SK-MEL-5 (cell line): ENCODE data around the gene ABHD10. TPM values are rescaled to one million over a fixed set of nuclear protein-coding genes. Genes with fewer than 3 reads are reported as not detected.

ENCODE experiments used
- DNase-seq: peaks from one replicate; pipeline ENCODE4 v3.0.0-alpha.2; 2016; ENCODE audit warnings: low read depth, low spot score
- in situ Hi-C: cut with HindIII; loops from 2 replicates; pipeline ENCODE4 v1.10.0; 2016; ENCODE audit warnings: low sequenced_read_pairs, high pct_unique_total_duplicates, low pct_unique_long_range_greater_than_20kb
- total RNA-seq: library from RNA; depleted of rRNA; stranded (reverse); fragments of >200 nt; shearing (Covaris generic); gene quantifications from 2 replicates; pipeline ENCODE4 v1.2.3, GENCODE V29; 2014

The ABHD10 gene
- total RNA-seq, 1 experiment from 2014 or later = 66.4 TPM

DNA sequence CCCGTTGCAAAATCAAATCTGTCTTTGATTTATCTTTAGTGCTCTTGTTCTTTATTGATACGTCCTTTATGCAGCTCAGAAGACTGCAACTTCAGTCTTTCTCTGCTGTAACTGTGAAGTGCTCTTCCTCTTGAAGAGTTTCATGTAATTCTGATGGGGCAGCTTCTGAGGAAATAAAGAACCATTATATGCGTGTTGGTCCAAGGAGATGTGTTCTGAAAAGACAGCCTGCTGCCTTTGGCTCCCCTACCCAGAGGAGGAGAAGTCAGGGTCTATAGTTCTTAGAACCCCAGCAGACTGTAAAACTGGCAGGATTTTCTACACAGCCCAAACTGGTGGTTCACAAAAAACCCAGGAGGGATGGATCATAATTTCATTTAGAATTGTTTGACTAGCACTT, 22.4 kb upstream of the ABHD10 start:
- peak; percentile 50 for DNase-seq
- in situ Hi-C loops = loop anchor here (25.0 kb wide), 1 partner anchor 244 kb away; no protein-coding TSS in a partner anchor

DNA sequence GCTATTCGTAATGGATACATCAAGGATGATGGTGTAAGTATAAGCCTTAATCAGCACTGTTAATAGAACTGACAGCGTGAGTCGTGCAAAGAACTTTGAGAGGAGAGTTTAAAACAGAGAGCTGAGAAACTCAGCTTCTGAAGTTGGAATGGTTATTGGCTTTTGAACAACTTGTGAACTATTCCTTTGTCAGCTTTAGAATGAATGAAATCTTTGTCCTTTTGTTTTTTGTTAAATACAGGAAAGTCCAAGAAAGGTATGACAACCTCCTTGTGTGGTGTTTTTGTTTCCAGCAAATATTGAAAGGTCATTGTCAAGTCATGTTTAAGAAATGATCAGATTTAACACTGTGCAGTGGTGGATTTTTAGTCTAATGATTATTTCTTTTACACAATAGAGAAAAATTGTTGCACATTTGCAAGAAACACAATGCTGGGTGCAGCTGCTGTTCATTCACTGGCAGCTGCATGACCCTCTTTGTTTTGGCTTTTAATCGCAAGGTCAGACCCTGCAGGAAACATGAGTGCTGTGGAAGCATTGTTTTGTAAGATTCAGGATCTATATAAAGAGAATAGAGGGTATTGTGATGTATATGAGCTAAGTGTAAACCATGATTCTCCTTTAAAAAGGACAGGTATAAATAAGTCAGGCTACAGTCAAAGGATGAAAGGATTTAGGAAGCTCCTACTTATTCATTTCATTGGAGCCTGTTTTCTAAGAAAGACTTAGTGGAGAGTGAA, 21.7 kb upstream of the ABHD10 start:
- in situ Hi-C loops = loop anchor here (25.0 kb wide), 1 partner anchor 245 kb away; no protein-coding TSS in a partner anchor
- DNase-seq = peak; percentile 67

DNA sequence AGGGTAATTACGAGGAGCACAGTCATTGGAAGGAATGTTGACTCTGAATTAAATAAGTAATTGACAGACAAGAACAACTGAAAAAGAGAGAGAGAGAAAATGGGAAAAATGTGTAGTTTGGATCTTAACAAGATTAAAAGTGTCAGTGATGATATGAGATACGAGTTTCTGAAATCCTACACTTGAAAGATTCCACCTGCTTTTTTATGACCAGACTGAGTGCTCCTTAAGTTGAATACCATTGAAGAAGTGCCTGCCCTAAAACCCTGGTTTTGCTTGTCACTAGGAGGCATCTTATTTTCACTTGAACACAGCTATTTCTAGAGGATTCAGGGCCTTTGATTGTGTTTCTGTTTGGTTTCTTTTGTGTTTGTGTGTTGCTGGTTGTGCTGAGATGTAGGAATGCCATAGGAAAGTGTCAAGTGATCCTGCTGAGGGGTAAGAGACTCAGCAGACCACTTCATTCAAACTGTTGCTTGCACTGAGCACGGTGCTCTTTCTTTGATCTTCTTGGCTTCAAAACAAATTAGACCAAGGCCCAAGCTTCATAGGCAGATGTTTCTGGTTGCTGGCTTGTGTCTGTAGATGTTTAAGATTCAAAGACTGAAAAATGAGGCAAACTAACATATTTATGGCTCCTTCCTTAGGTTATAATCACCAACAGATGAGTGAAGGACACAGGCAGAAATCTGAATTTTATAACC, 17.2 kb upstream of the ABHD10 start:
- in situ Hi-C loops = loop anchor here (25.0 kb wide), 1 partner anchor 249 kb away; no protein-coding TSS in a partner anchor
- no peak for DNase-seq

DNA sequence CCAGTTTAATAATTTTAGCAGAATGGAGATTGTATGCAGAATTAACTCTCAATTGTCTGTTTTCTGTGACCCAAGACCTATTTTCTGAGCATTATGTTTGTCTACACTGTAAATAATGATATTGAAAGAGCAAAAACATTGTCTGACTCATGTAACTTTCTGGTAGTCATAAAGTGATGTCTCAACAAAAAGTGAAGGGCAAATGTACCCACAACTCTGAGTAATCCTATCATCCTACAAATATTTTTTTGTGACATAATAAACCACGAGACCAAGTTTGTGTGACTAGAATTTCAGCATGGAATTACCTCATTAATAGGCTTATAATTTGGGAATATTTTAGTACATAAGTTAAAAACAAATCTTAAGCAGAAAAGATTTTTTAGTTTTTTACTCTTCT, 15.4 kb upstream of the ABHD10 start:
- peak; percentile 38 for DNase-seq
- in situ Hi-C loops = loop anchor here (25.0 kb wide), 1 partner anchor 251 kb away; no protein-coding TSS in a partner anchor

DNA sequence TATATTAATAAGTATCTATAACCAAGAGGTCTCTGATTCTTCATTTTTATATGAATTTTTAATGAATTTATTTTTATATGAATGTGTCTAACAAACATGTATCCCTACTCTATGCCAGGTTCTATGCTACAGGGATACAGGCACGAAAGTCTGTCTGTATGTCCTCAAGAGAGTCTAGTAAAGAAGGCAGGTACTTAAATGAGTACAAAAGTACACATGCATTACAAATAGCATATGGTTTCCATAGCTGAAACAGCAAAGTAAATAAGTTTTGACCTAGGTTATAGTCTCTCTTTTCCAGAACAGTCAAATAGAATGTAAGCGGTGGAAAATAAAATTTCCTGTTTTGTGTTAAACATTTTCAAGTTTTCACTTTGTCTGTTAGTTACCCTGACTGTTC, 13.3 kb upstream of the ABHD10 start:
- in situ Hi-C loops = loop anchor here (25.0 kb wide), 1 partner anchor 253 kb away; no protein-coding TSS in a partner anchor
- no peak for DNase-seq

DNA sequence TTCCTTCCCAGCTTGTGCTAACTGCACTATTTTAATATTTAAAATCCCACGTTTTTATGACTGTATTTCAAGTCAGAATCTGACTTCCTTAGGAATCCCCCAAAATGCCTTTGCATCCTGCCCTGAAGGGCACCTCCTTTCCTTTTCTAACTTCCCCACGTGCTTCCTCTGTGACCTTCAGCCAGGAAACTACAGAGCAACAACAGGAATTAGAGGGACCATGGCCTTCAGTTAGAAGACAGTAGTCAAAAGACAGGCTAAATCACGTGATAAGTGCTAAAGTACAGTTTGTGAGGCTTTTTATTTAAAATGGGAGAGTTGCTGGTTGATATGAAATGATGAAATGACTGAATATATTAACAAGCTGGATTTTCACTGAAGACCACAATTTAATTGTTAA, 11.8 kb upstream of the ABHD10 start:
- in situ Hi-C loops = loop anchor here (25.0 kb wide), 1 partner anchor 255 kb away; no protein-coding TSS in a partner anchor
- peak; percentile 37 for DNase-seq

DNA sequence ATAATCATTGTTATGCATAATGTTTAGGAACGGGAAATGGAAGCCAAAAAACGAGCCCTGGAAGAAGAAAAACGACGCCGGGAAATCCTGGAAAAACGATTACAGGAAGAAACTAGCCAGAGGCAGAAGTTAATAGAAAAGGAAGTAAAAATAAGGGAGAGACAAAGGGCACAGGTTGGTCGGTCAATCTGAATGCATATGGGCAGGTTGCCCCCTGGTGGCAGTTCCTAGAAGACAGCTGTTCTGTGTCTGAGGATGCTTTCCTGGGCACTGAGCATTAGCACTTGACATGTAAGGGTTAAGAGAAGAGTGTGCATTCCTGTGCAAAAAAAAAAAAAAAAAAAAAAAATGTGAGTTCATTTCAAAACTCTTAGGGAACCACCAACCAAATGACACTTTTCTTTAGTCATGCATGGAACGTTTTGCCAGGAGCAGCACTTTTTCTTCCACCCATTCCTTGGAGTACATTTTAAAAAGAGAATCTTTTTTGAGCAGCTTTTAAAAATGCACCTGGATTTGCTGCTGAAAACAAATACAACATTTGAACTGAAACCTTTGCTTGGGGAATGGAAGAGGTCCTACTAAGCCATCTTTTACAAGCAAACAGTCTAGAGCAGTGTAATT, 11.1 kb upstream of the ABHD10 start:
- peak; percentile 89 for DNase-seq
- in situ Hi-C loops = loop anchor here (25.0 kb wide), 1 partner anchor 255 kb away; no protein-coding TSS in a partner anchor

DNA sequence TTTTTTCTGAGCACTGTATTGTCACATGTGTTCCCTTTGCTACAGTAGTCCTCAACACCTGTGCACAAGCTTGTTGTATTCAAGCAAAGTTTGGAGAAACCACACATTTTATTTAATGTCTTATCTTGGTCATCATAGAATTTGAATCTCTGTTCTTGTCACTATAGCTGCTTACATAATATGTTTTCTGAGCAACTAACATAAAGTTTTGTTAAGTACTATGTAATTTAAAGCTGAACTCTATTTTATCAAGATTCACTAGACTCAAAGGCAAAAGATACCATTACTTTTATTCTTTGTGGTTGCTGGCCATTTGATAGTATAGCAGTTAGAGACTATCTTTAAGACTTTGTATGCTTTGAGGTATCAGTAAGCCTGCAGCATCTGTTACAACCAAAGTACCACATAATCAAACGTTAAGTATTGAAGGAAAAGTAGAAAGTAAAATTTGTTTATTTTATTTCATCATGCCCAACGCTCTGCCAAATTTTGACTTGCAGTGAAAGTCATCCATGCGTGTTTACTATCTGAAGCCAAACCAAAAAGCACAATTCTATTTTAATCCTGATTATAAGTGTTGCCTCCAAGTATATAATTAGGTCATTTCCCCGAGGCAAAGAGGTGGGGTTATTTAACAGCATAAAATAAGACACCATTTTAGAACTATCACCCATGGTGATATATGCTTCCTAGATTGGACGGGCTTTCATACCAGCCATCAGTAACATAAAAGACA, 10.3 kb upstream of the ABHD10 start:
- DNase-seq = no peak
- in situ Hi-C loops = loop anchor here (25.0 kb wide), 1 partner anchor 256 kb away; no protein-coding TSS in a partner anchor

DNA sequence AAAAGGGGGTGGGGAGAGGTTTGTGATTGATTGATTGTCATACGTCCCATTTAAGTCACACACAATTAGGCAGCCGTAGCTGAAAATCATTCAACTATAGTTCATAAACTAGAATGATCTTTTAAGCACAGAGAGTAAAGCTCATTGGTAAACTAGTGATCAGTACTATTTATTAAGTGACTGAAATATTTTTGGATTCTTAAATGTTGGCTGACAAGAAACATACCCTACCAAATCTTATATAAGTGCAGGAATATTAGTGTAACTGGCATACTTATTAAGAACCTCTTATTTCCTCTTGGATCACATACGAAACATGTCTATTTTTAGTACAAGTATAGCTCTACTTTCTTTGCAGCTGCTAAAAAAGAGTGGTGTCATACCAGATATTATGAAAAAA, 8.4 kb upstream of the ABHD10 start:
- in situ Hi-C loops = loop anchor here (25.0 kb wide), 1 partner anchor 258 kb away; no protein-coding TSS in a partner anchor
- DNase-seq = no peak

DNA sequence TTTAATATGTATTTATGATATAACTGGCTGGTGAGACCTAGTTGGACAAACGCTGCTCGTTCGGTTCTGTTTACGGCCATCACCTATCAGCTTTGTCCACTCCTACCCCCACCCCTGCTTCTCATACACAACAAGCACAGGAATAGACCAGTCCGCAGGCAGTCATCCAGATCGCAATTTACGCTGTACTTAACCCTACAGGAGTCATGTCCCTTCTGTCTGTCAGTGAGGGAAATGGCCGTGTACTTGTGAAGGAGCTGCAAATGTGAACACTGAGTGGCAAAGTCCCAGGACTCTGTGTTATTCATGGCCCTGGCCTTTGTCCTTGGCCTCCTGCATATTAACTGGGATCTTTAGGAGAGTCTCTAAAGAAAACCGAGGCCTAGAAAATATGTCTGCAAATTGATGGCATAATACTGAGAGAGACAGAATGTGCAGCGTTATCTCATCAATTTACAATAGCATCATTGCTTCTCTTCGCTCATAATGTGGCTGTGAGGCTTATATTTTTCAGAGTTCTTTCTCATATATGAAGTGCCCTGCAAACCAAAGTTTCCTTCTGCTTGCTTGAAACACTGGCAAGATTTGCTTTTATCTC, 7.2 kb upstream of the ABHD10 start:
- DNase-seq = no peak
- in situ Hi-C loops = loop anchor here (25.0 kb wide), 1 partner anchor 259 kb away; no protein-coding TSS in a partner anchor

DNA sequence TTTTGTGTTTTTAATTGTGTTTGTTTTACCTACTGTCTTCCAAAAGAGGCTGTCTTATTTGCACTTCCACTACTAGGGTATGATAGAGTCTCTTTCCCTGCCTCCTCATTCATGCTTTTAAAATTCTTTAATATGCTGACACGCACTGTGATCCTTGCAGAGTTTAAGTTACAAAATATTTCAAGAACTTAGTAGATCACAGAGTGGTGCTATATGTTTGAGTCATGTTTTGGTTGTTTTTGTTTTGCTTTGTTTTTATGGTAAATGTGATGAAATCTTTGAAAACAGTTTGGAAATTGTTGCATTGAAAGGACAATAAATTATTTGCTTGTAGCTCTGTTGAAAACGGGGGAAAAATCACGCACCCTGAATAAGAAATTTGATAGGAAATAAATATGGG, 5.9 kb upstream of the ABHD10 start:
- no peak for DNase-seq
- in situ Hi-C loops = loop anchor here (25.0 kb wide), 1 partner anchor 261 kb away; no protein-coding TSS in a partner anchor

DNA sequence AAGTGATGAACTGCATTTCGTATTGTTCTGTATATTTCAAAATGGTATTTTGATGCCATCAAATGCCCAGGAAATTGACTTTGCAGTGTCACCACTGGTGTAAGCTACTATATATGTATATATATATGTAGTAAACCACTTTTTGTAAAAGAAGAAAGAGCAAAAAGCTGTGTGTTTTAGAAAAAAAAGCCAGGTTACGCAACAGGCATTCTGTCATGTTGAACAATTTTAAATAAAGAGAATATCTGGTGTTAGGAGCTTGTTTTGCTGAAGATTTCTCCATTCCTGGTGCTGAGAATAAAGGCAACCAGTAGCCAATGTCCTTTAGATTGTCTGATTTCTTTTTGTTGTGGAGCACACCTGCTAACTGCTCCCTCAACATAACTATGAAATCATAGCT, 3.7 kb upstream of the ABHD10 start:
- DNase-seq = no peak
- in situ Hi-C loops = no loop called here

DNA sequence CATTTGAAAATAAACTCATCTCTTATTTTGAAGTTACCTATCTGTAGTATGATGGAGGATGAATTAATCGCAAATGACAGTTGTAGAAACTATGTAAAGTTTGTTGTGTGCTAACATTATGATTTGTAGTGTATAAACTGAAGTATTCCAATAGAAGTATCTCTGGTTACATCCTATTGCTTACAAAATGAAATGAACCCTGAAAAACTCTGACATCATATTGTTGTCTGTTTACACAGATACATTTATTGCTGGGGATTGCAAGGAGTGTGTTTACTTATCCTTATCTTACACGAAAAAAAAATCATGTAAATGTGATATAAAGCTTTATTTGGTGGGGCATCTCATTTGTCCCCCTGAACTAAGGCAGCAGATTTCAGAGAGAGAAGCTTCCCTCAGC, 2.6 kb upstream of the ABHD10 start:
- DNase-seq = no peak
- in situ Hi-C loops = no loop called here

DNA sequence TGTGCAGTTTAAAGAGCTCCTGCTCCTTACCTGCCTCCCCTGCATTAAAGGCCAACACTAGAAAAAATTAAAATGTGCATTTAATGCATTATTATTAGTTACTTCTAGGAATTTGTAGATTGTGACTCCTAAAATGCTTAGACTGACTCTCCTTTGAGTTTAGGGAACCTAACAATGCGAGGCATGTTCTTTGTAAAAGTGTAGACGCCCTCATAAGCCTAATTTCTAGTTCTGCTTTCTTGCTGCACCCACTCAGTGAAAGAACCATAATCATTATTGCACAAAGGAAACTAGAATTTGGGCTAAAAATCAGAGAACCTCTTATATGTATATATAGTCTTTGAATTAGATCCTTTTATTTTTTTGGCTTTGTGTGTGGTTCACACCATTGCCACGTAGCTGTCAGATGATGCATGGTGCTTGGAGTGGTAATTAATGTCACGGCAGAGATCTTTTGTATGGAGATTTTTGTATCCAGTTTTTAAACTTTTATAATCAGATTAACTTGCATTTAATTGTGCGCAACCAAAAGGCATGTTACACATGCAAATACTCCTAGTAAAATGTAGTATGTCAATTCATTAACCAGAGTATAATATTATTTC, 710 bp downstream of the ABHD10 start:
- peak; percentile 27 for DNase-seq
- in situ Hi-C loops = no loop called here

DNA sequence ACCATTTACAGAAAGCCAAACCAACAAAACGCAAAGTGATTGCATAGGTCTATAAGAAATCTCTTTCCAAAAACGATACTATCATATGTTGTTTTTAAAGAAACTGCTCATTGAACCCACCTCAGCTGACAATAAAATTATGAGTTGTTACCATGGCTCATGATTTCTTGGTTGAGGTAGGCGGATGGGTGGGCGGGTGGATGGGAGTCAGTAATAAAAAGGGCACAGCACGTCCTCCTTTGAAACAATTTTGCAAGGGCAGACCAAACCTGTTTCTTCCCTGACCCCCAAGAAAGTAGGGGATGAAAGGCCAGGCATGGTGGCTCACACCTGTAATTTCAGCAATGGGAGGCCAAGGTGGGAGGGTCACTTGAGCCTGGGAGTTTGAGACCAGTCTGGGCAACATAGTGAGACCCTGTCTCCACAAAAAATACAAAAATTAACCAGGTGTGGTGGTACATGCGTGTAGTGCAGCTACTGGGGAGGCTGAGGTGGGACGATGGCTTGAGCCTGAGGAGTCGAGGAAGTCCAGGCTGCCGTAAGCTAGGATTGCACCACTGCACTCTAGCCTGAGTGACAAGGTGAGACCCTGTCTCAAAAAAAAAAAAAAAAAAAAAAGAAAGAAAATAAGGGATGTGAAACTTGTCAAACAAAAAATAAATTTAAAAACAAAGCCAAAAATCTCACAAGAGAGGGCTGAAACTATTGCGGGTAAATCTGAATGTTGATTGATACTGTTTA, 2.1 kb downstream of the ABHD10 start:
- DNase-seq = no peak
- in situ Hi-C loops = no loop called here

DNA sequence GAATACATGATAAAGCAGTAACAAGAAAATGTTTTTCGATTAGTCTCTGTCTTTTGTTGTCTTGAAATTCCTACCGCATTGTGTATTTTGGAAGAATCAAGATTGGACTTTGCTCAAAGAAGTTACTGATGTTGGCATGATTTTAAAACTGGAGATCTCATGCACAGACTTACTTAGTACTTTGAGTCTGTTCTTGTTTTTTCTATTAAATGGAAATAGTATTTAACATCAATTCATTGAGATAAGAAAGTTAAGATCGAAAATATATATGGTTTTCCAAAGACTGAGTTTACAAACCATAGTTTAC, 2.6 kb downstream of the ABHD10 start:
- in situ Hi-C loops = no loop called here
- no peak for DNase-seq
